GM12873 (cell line): ENCODE results near the gene AOPEP.

Source experiments
- CTCF ChIP-seq: IDR thresholded peaks from 2 replicates; pipeline ENCODE4 v1.5.1; 2012; ENCODE audit warnings: low read depth, mild to moderate bottlenecking, moderate library complexity, low read length, control low read depth; ENCODE audit not compliant: insufficient read depth; ENCODE audit errors: missing control alignments

Gene AOPEP

GRCh38 chr9:94927762-94928670, 201.5 kb downstream of the AOPEP start:
- no peak for TF ChIP-seq CTCF

GRCh38 chr9:94928691-94929368, 202.3 kb downstream of the AOPEP start:
- no peak for TF ChIP-seq CTCF

- TF ChIP-seq CTCF: no peak
These were observed 202.9 kb downstream of the AOPEP start for GRCh38 chr9:94929369-94929756.

GRCh38 chr9:94931036-94931633, 204.6 kb downstream of the AOPEP start:
- no peak for TF ChIP-seq CTCF

GRCh38 chr9:94931740-94932139, 205.2 kb downstream of the AOPEP start:
- TF ChIP-seq CTCF: no peak

GRCh38 chr9:94932652-94933510, 206.4 kb downstream of the AOPEP start:
- TF ChIP-seq CTCF: no peak
